BLaER1 (cell line): ENCODE data around the gene PCBP3.

Experiments used
- H3K27ac ChIP-seq: shearing (Covaris generic); formaldehyde crosslinking; 2 replicates; pipeline ENCODE4 v1.8.1; 2022
- H3K27me3 ChIP-seq: shearing (Covaris generic); formaldehyde crosslinking; 2 replicates; pipeline ENCODE4 v1.8.1; 2022
- H3K36me3 ChIP-seq: shearing (Covaris generic); formaldehyde crosslinking; 2 replicates; pipeline ENCODE4 v1.8.1; 2022
- H3K4me1 ChIP-seq: shearing (Covaris generic); formaldehyde crosslinking; 2 replicates; pipeline ENCODE4 v1.8.1; 2022
- H3K4me2 ChIP-seq: shearing (Covaris generic); formaldehyde crosslinking; 2 replicates; pipeline ENCODE4 v1.8.1; 2022
- H3K4me3 ChIP-seq: shearing (Covaris generic); formaldehyde crosslinking; 2 replicates; pipeline ENCODE4 v1.8.1; 2022
- H3K9ac ChIP-seq: shearing (Covaris generic); formaldehyde crosslinking; 2 replicates; pipeline ENCODE4 v1.8.1; 2022
- H3K9me3 ChIP-seq: shearing (Covaris generic); formaldehyde crosslinking; 2 replicates; pipeline ENCODE4 v1.8.1; 2022
- H4K20me1 ChIP-seq: shearing (Covaris generic); formaldehyde crosslinking; 2 replicates; pipeline ENCODE4 v1.8.1; 2022
- Cebpa-rat ChIP-seq: shearing (Covaris generic); IDR thresholded peaks from 2 replicates; pipeline ENCODE4 v1.8.1; 2022

Gene PCBP3

GRCh38 chr21:45820171-45821091 is 176.9 kb downstream of the PCBP3 start:
- Histone ChIP-seq H3K9me3 (no peaks in the 10 kb centered on the region), H3K36me3 (0 out of 2 replicates have a peak, but pooled peaks cover 4% of the 10 kb centered on the region), H3K4me1 (peaks cover 87% of the 10 kb centered on the region), H3K27me3 (no peaks in the 10 kb centered on the region), H3K4me2 (peak overlapping the region; percentile 98), H3K27ac (peak overlapping the region; percentile 96), H3K9ac (peak overlapping the region; percentile 82), H4K20me1 (peaks cover 36% of the 10 kb centered on the region), H3K4me3 (peak overlapping the region; percentile 51)
- TF ChIP-seq Cebpa-rat: no peak

- no peaks in the 10 kb centered on the region for H3K9me3 ChIP-seq
- no peaks in the 10 kb centered on the region for H3K27me3 ChIP-seq
- H3K36me3 ChIP-seq: 0 out of 2 replicates have a peak, but pooled peaks cover 4% of the 10 kb centered on the region
- no peak overlapping the region; the same call in 1 of the 2 replicates for H3K9ac ChIP-seq
- no peak for TF ChIP-seq Cebpa-rat
- H4K20me1 ChIP-seq: peaks cover 36% of the 10 kb centered on the region
- H3K4me2 ChIP-seq: peak overlapping the region; percentile 98
- H3K4me3 ChIP-seq: no peak overlapping the region
- H3K27ac ChIP-seq: peak overlapping the region; percentile 34; the same call in 1 of the 2 replicates
- peaks cover 96% of the 10 kb centered on the region for H3K4me1 ChIP-seq
Observed at GRCh38 chr21:45821315-45821962, 177.9 kb downstream of the PCBP3 start.

- Histone ChIP-seq H3K4me1 (peaks cover 96% of the 10 kb centered on the region), H3K27me3 (no peaks in the 10 kb centered on the region), H3K36me3 (0 out of 2 replicates have a peak, but pooled peaks cover 4% of the 10 kb centered on the region), H3K4me2 (no peak overlapping the region), H3K9ac (no peak overlapping the region; the same call in 1 of the 2 replicates), H4K20me1 (peaks cover 36% of the 10 kb centered on the region), H3K9me3 (no peaks in the 10 kb centered on the region), H3K4me3 (no peak overlapping the region), H3K27ac (peak overlapping the region; percentile 34; the same call in 1 of the 2 replicates)
- no peak for TF ChIP-seq Cebpa-rat
Observed at GRCh38 chr21:45821998-45822397, 178.5 kb downstream of the PCBP3 start.

DNA sequence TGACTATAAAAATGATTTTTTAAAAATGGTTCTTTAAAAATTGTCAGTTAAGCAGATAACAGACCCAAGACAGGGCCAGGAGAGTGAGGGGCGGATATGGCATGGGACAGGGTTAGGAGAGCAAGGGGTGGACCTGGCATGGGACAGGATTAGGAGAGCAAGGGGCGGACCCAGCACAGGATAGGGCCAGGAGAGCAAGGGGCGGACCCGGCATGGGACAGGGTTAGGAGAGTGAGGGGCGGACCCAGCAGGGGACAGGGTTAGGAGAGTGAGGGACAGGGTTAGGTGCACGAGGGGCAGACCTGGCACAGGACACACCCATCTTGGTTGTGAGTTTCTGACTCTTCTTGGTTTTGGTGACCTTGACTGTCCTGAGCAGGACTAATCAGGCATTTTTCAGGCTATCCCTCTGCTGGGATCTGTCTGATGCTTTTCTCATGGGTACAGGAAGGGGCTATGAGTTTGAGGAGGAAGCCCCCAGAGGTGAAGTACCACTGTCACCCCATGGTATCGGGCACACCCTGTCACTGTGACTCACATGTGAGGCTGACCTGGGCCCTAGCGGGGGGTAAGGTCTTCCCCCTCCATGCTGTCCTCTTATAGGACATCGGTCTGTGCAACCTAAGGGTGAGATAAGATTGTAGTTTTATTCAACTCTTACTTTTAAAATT is 179.0 kb downstream of the PCBP3 start:
- Histone ChIP-seq H3K4me1 (peaks cover 96% of the 10 kb centered on the region), H4K20me1 (peaks cover 36% of the 10 kb centered on the region), H3K9ac (no peak overlapping the region; the same call in 1 of the 2 replicates), H3K27ac (peak overlapping the region; percentile 34; the same call in 1 of the 2 replicates), H3K9me3 (no peaks in the 10 kb centered on the region), H3K4me3 (no peak overlapping the region), H3K27me3 (no peaks in the 10 kb centered on the region), H3K4me2 (no peak overlapping the region), H3K36me3 (0 out of 2 replicates have a peak, but pooled peaks cover 4% of the 10 kb centered on the region)
- no peak for TF ChIP-seq Cebpa-rat

DNA sequence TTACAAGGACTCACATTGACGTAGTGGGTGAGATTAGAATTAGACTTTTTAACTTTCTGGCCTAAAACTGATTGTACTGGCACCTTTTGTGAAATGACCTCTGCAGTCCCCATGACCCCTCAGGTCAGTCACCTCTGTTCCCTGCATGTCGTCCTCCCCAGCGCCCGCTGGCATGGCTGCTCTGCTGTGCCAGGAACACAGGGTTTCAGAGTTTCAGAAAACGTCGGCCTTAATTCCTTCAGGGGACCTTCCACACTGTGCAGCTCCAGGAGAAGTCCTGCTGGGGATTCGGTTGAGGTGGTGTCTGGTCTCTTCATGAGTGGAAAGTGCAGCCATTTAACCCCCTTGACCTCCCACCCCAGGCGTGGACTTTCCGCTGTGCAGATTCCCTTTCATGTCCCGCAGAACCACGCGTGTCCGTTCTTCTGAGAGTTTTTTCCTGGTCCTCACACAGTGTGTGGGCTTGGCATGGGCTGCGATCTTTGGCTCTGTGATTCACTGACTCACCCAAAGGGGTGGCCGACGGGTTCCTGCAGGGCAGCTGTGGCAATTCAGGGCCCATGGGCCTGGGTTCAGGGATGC is 179.7 kb downstream of the PCBP3 start:
- no peak overlapping the region for H3K9ac ChIP-seq
- no peak overlapping the region for H3K4me2 ChIP-seq
- peaks cover 36% of the 10 kb centered on the region for H4K20me1 ChIP-seq

GRCh38 chr21:45824546-45825215 is 181.2 kb downstream of the PCBP3 start:
- no peak for TF ChIP-seq Cebpa-rat
- no peak overlapping the region for H3K4me3 ChIP-seq
- peak overlapping the region; percentile 78 for H3K4me2 ChIP-seq
- 0 out of 2 replicates have a peak, but pooled peaks cover 4% of the 10 kb centered on the region for H3K36me3 ChIP-seq
- H3K27me3 ChIP-seq: no peaks in the 10 kb centered on the region
- H3K9ac ChIP-seq: peak overlapping the region; percentile 21; the same call in 1 of the 2 replicates
- H3K9me3 ChIP-seq: no peaks in the 10 kb centered on the region
- peaks cover 32% of the 10 kb centered on the region for H4K20me1 ChIP-seq
- peaks cover 97% of the 10 kb centered on the region for H3K4me1 ChIP-seq
- peak overlapping the region; percentile 27; the same call in 1 of the 2 replicates for H3K27ac ChIP-seq

More for the DNA sequence above, 179.7 kb downstream of the PCBP3 start:
- no peaks in the 10 kb centered on the region for H3K27me3 ChIP-seq
- H3K9me3 ChIP-seq: no peaks in the 10 kb centered on the region
- H3K27ac ChIP-seq: no peak overlapping the region; the same call in 1 of the 2 replicates
- H3K4me3 ChIP-seq: no peak overlapping the region
- no peak for TF ChIP-seq Cebpa-rat
- peaks cover 96% of the 10 kb centered on the region for H3K4me1 ChIP-seq
- 0 out of 2 replicates have a peak, but pooled peaks cover 4% of the 10 kb centered on the region for H3K36me3 ChIP-seq

- Histone ChIP-seq H3K36me3 (peaks cover 7% of the 10 kb centered on the region; the same call in 1 of the 2 replicates), H4K20me1 (peaks cover 27% of the 10 kb centered on the region; the same call in 1 of the 2 replicates), H3K27ac (0 out of 2 replicates have a peak overlapping the region, but pooled peaks have one; percentile 20)
Observed at GRCh38 chr21:45825219-45825618, 181.7 kb downstream of the PCBP3 start.

DNA sequence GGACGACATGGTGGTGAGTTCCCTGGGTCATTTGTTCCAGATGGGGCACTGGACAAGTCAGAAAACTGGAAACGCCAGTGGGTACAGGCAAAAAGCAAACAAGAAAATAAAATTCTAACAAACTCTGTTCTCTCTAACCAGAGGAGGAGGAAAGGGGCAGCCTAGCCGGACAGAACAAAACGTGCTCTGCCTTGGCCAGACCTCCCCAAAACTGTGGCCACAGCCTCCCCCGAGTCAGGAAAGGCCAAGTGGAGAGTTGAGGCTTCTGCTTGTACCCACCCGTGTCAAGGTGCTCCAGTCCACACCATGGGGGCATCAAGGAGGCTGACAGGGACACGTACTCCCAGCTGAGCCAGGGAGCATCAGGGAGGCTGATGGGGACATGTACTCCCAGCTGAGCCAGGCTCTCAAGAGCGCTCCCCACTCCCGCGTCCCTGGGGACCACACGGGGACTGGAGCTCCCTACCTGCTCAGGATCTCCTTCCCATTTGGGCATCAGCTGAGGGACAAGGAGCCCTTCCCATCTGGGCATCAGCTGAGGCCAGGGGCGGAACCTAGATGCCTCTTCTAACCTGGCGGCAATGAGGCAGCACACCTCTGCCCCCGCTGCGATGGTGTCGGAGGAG is 183.3 kb downstream of the PCBP3 start:
- no peaks in the 10 kb centered on the region for H3K27me3 ChIP-seq
- peaks cover 15% of the 10 kb centered on the region; the same call in 1 of the 2 replicates for H4K20me1 ChIP-seq
- H3K4me1 ChIP-seq: peaks cover 82% of the 10 kb centered on the region
- H3K9me3 ChIP-seq: peaks cover 4% of the 10 kb centered on the region
- H3K4me2 ChIP-seq: peak overlapping the region; percentile 78
- no peak for TF ChIP-seq Cebpa-rat
- peaks cover 17% of the 10 kb centered on the region; the same call in 1 of the 2 replicates for H3K36me3 ChIP-seq
- peak overlapping the region; percentile 16; the same call in 1 of the 2 replicates for H3K9ac ChIP-seq
- H3K4me3 ChIP-seq: no peak overlapping the region
- H3K27ac ChIP-seq: peak overlapping the region; percentile 67

More at GRCh38 chr21:45825219-45825618, 181.7 kb downstream of the PCBP3 start:
- Histone ChIP-seq H3K27me3 (no peaks in the 10 kb centered on the region), H3K4me2 (peak overlapping the region; percentile 78), H3K4me1 (peaks cover 97% of the 10 kb centered on the region), H3K9ac (peak overlapping the region; percentile 21; the same call in 1 of the 2 replicates), H3K4me3 (no peak overlapping the region), H3K9me3 (no peaks in the 10 kb centered on the region)
- no peak for TF ChIP-seq Cebpa-rat
